ENCODE data around the gene COL25A1.
"Not testable (repeated sequence)": the region's sequence is repeated elsewhere in the genome, so short reads cannot be mapped to it uniquely, and the experiment has no call there.

Gene COL25A1

DNA sequence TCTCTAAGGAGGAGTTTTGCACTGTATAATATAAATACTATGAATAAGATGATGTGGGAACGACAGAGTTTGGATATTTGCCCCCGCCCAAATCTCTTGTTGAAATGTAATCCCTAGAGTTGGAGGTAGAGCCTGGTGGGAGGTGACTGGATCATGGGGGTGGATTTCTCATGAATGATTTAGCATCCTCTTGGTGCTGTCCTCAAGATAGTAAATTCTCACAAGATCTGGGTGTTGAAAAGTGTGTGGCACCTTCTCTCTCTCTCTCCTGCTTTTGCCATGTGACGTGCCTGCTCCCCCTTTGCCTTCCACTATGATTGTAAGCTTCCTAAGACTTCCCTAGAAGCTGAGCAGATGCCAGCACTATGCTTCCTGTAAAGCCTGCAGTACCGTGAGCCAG is 298.0 kb downstream of the COL25A1 start:
- DNase-seq (ENCODE audit: low read depth): no peak

DNA sequence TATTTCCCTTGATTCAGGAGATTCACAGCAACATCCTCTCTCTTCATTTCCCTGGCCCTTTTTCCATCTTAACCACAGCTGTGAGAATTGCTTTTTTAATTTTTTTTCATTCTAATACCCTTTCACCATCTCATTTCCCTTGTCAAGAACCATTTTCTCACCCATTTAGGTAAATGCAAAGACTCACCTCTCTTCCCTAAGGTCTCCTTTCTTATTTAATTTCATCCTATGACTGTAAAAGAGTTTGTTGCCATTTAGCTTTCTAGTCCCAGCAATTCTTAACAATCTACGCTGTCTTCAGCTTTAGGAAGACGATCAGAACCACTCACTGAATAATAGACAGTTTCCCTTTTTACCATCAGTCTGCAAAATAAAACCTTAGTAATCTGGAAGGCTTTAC is 298.5 kb downstream of the COL25A1 start:
- H3K4me3 ChIP-seq (ENCODE audit: control insufficient read depth, low read depth, low read length): no peak overlapping the region
- DNase-seq (ENCODE audit: low read depth): no peak
- no peak for TF ChIP-seq CTCF (conservative IDR thresholded peaks at IDR 0.05; ENCODE audit: control insufficient read depth, insufficient read depth, low read depth, low read length)

More for the DNA sequence above, 298.0 kb downstream of the COL25A1 start:
- TF ChIP-seq CTCF (conservative IDR thresholded peaks at IDR 0.05; ENCODE audit: control insufficient read depth, insufficient read depth, low read depth, low read length): no peak
- no peak overlapping the region for H3K4me3 ChIP-seq (ENCODE audit: control insufficient read depth, low read depth, low read length)

DNA sequence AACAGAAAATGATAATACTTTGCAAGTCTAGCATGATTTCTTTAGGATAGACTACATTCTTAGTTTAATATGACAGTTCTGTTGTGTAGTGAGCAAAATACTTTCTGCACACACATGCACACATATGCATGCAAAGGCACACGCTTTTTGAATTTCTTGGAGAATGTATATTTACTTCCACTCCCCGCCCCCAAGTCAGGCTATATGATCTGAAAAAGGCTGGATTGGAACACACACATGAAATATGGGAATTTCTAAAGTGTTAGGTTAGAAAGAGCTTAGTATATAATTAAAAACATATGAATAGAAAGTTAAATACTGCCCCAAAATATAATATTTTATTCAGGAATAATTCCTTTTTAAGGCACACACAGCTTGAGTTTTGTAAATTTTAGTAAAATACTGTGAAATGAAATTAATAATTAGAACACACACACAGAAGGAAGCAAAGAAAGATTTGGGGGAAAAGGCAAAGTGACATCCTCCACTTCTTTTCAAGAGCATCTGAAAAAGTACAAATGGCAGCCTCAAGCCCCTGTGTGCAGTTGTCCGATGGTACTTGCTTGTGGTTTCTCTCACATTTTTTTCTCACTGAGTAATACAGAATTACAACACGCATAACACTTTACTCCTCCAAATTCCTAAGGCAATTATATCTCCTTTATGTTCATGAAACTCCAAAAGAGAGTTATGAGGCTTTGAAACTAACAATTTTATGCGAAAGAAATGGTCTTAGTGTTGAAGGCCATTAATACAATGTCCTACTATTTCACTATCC is 310.7 kb downstream of the COL25A1 start:
- H3K4me3 ChIP-seq (ENCODE audit: control insufficient read depth, low read depth, low read length): no peak overlapping the region
- DNase-seq (ENCODE audit: low read depth): peak; percentile 74
- TF ChIP-seq CTCF (conservative IDR thresholded peaks at IDR 0.05; ENCODE audit: control insufficient read depth, insufficient read depth, low read depth, low read length): no peak

DNA sequence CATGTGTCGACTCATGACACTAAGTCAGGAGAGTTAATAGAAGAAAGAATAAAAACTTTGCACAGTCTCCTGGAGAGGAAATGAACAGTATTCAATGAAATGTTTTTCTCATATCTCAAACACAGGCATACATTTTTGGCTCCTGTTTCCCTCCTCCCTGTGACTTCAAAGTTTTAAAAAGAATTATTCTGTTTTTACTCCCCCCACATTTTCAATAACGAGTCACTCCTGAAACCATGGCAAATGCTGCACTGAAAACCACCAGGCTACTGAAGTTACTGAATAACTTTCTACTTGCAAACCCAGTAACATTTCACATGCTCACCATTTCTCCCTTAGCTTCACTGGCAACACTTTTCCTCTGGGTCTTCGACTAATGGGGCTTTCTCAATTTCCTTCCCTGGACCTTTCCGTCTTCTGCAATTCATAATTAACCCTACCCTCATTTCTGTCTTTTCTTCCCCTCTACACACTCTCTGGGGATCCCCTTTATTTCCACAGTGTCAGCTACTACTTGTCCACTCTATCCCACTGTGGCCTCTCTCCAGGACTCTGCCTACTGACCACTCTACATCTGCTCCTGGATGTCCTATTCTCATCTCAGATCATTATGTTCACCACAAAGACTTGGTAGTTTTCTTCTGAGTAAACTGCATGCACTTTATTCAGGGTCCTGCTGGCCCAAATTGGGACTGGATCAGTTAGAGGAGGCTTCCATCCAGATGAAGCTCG is 313.8 kb downstream of the COL25A1 start:
- no peak for TF ChIP-seq CTCF (conservative IDR thresholded peaks at IDR 0.05; ENCODE audit: control insufficient read depth, insufficient read depth, low read depth, low read length)

GRCh38 chr4:108984495-108984894 is 318.0 kb downstream of the COL25A1 start:
- DNase-seq (ENCODE audit: low read depth); H3K4me3 ChIP-seq (ENCODE audit: control insufficient read depth, low read depth, low read length): not testable (repeated sequence)

More for the DNA sequence above, 313.8 kb downstream of the COL25A1 start:
- no peak overlapping the region for H3K4me3 ChIP-seq (ENCODE audit: control insufficient read depth, low read depth, low read length)
- no peak for DNase-seq (ENCODE audit: low read depth)

DNA sequence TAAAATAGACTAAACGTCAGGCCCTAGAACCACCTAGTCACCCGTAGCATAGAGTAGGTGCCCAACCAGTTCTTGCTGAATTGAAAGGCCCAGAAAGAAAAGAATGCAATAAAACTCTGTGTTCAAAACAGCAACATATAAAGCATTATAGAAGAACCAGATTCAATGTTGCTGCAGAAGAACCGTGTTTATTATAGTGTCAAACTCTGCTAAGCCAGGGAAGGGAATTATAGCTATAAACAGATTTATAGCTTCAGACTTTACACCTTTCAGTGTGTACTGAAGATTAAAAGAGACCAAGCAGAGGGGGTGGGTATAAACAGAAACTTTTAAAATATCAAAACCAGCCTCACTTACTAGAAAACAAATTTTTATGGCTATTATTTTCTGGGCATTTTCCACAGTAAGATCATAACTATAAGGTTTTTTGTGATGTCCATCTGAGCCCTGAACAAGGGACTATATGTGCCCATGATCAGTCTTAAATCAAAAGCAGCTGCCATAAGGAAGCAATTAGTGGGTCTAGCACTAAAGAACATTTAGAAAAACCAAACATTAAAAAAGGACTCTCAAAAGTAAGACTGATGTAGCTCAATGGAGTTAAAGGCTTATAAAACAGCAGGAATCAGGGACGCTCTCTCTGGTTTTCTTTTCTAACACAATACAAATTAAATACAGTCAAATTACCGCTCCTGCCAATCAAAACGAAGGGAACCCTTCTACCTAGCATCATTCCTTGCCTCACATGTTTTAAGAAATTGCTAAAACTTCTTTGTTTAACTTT is 319.9 kb downstream of the COL25A1 start:
- H3K4me3 ChIP-seq (ENCODE audit: control insufficient read depth, low read depth, low read length): no peak overlapping the region
- TF ChIP-seq CTCF (conservative IDR thresholded peaks at IDR 0.05; ENCODE audit: control insufficient read depth, insufficient read depth, low read depth, low read length): no peak
- peak; percentile 7 for DNase-seq (ENCODE audit: low read depth)

All from fibroblast of mammary gland (primary cell).